Endothelial cell of umbilical vein (primary cell): ENCODE data around the gene MAML2. TPM values are rescaled to one million over a fixed set of nuclear protein-coding genes. Genes with fewer than 3 reads are reported as not detected.

Experiments
- BruUV-seq: library from RNA; stranded (reverse); fragments of 400-500 nt; replicated peaks from 2 replicates; lab custom pipeline; 2021; lab: Mats Ljungman, UMichigan
- CTCF ChIA-PET: fragments of 300-600, 350-600 bp; sonication (Branson Sonifier 250); formaldehyde crosslinking; loops from one replicate; lab custom pipeline; 2021; ENCODE audit warnings: antibody characterized with exemption, inconsistent platforms; lab: Charles Lee
- POLR2A ChIA-PET: fragments of 300-600, 350-600 bp; sonication (Branson Sonifier 250); formaldehyde crosslinking; loops from one replicate; lab custom pipeline; 2021; ENCODE audit warnings: antibody characterized with exemption, inconsistent platforms; lab: Charles Lee
- DNase-seq: peaks from one replicate; pipeline ENCODE4 v3.0.0-alpha.2; 2011; ENCODE audit warnings: low read depth, low spot score
- FAIRE-seq: peaks from 2 replicates; lab custom pipeline; 2011; peaks lifted over from hg19 to GRCh38; lab: Jason Lieb, UNC
- H2AFZ ChIP-seq: 2 replicates; pipeline ENCODE4 v1.6.0; 2012; ENCODE audit warnings: low read depth, low read length, control low read depth, inconsistent platforms
- H3K27ac ChIP-seq: 2 replicates; pipeline ENCODE4 v1.5.1; 2011; ENCODE audit warnings: low read depth, mild to moderate bottlenecking, control low read depth, low read length, moderate library complexity; ENCODE audit not compliant: insufficient read depth
- H3K27me3 ChIP-seq, 2 experiments: 2 replicates each; pipeline versions ENCODE4 v1.6.0 to v1.6.1; 2011; ENCODE audit warnings: low read length in 2 of 2, mixed read lengths in 1 of 2; ENCODE audit not compliant: control insufficient read depth in 2 of 2, insufficient read depth in 2 of 2
- H3K36me3 ChIP-seq, 2 experiments: 2 replicates in 1 of 2; 3 replicates in 1 of 2; pipeline ENCODE4 v1.5.1; 2011; ENCODE audit warnings: low read length in 2 of 2, mild to moderate bottlenecking in 1 of 2, moderate library complexity in 1 of 2; ENCODE audit not compliant: control insufficient read depth in 2 of 2, insufficient read depth in 2 of 2; ENCODE audit errors: extremely low read depth in 1 of 2
- H3K4me1 ChIP-seq: 3 replicates; pipeline ENCODE4 v1.5.1; 2011; ENCODE audit warnings: mild to moderate bottlenecking, low read length; ENCODE audit not compliant: control insufficient read depth, insufficient read depth; ENCODE audit errors: extremely low read depth
- H3K4me2 ChIP-seq: 2 replicates; pipeline ENCODE4 v1.6.1; 2011; ENCODE audit warnings: low read length, control low read depth, mixed read lengths; ENCODE audit not compliant: insufficient read depth
- H3K4me3 ChIP-seq, 3 experiments: fragments of 200-600 bp in 1 of 3; sonication (generic), shearing (Covaris generic) in 1 of 3; replicated peaks in 1 of 3; 2 replicates each; pipeline ENCODE4 v1.5.1; 2011 to 2016; ENCODE audit warnings: control low read depth in 3 of 3, low read length in 3 of 3, mild to moderate bottlenecking in 2 of 3, inconsistent platforms in 1 of 3, low read depth in 1 of 3, moderate library complexity in 1 of 3; ENCODE audit not compliant: insufficient read depth in 1 of 3
- H3K79me2 ChIP-seq: 2 replicates; pipeline ENCODE4 v1.6.0; 2012; ENCODE audit warnings: low read length, inconsistent platforms; ENCODE audit not compliant: control insufficient read depth, insufficient read depth
- H3K9ac ChIP-seq: replicated peaks from 2 replicates; pipeline ENCODE3; 2011; ENCODE audit warnings: low read length, control low read depth; ENCODE audit not compliant: insufficient read depth; ENCODE audit errors: extremely low read depth
- H3K9me1 ChIP-seq: replicated peaks from 3 replicates; pipeline ENCODE4 v1.6.0; 2011; ENCODE audit warnings: mild to moderate bottlenecking, low read length; ENCODE audit not compliant: control insufficient read depth, insufficient read depth; ENCODE audit errors: extremely low read depth
- H3K9me3 ChIP-seq: replicated peaks from 2 replicates; pipeline ENCODE4 v1.5.1; 2012; ENCODE audit warnings: low read length, inconsistent platforms; ENCODE audit not compliant: control insufficient read depth, insufficient read depth
- H4K20me1 ChIP-seq: replicated peaks from 2 replicates; pipeline ENCODE3; 2011; ENCODE audit warnings: mild to moderate bottlenecking, low read length; ENCODE audit not compliant: control insufficient read depth, insufficient read depth; ENCODE audit errors: extremely low read depth
- EZH2 ChIP-seq: IDR thresholded peaks from 2 replicates; pipeline ENCODE4 v1.6.1; 2012; ENCODE audit warnings: borderline replicate concordance, low read depth, mild to moderate bottlenecking, moderate library complexity, low read length, inconsistent platforms; ENCODE audit not compliant: severe bottlenecking
- FOS ChIP-seq: IDR thresholded peaks from 2 replicates; pipeline ENCODE4 v1.6.1; 2011; ENCODE audit warnings: mild to moderate bottlenecking, low read length, moderate library complexity, borderline replicate concordance; ENCODE audit not compliant: insufficient read depth
- GATA2 ChIP-seq: IDR thresholded peaks from 2 replicates; pipeline ENCODE4 v1.7.0; 2011; ENCODE audit warnings: low read depth, mild to moderate bottlenecking, moderate library complexity, mixed read lengths, low read length; ENCODE audit not compliant: insufficient read length, insufficient read depth
- JUN ChIP-seq: IDR thresholded peaks from 2 replicates; pipeline ENCODE4 v1.6.1; 2011; ENCODE audit warnings: borderline replicate concordance, low read depth; ENCODE audit not compliant: insufficient read length, insufficient read depth
- MAX ChIP-seq: IDR thresholded peaks from 2 replicates; pipeline ENCODE4 v1.6.1; 2011; ENCODE audit not compliant: insufficient read depth, insufficient read length
- MYC ChIP-seq: IDR thresholded peaks from one replicate; pipeline ENCODE4 v1.6.1; 2011; ENCODE audit warnings: mild to moderate bottlenecking, low read depth, low read length
- POLR2A ChIP-seq: IDR thresholded peaks from 2 replicates; pipeline ENCODE4 v1.6.1; 2012; ENCODE audit warnings: low read depth, mild to moderate bottlenecking, control low read depth, low read length
- POLR2AphosphoS5 ChIP-seq: IDR thresholded peaks from 2 replicates; pipeline ENCODE4 v1.6.1; 2012; ENCODE audit warnings: low read depth, mild to moderate bottlenecking, control low read depth, low read length, moderate library complexity; ENCODE audit not compliant: insufficient read depth
- dilution Hi-C: fragments of 300-500 bp; cut with MboI; formaldehyde crosslinking; loops from one replicate; pipeline ENCODE4 v1.15.0; 2019; ENCODE audit warnings: low sequenced_read_pairs; ENCODE audit not compliant: extremely low pct_ligation_motif_present
- intact Hi-C: fragments of 100-400 bp; cut with micrococcal nuclease; formaldehyde crosslinking; loops from one replicate; pipeline ENCODE4 v1.10.0; 2022
- polyA plus RNA-seq, 4 experiments: library from polyadenylated mRNA; depleted of rRNA in 3 of 4; stranded (reverse) in 3 of 4; unstranded in 1 of 4; fragments of >200 nt; gene quantifications; 2 replicates each; pipeline versions ENCODE4 v1.2.1 to v1.2.3, GENCODE V29; 2011 to 2012; ENCODE audit warnings: missing spikeins in 1 of 4
- total RNA-seq: library from RNA; stranded (reverse); gene quantifications from 2 replicates; pipeline ENCODE4 v1.2.3, GENCODE V29; 2021
- TF ChIP-seq, protein P1 (sequence below), 2 donors: IDR thresholded peaks; 1 replicate in 1 of 2; 2 replicates in 1 of 2; pipeline ENCODE4 v1.5.1; 2011; ENCODE audit warnings: low read length in 2 of 2, mild to moderate bottlenecking in 2 of 2, moderate library complexity in 2 of 2, control low read depth in 1 of 2, inconsistent platforms in 1 of 2, low read depth in 1 of 2; ENCODE audit not compliant: insufficient read depth in 1 of 2; ENCODE audit errors: extremely low read depth in 1 of 2

MAML2 gene
- total and polyA plus RNA-seq, 2 donors (not counting 3 experiments of a cell fraction or from before 2014, with no cell fraction given) = 12.4 to 16.8 TPM

DNA sequence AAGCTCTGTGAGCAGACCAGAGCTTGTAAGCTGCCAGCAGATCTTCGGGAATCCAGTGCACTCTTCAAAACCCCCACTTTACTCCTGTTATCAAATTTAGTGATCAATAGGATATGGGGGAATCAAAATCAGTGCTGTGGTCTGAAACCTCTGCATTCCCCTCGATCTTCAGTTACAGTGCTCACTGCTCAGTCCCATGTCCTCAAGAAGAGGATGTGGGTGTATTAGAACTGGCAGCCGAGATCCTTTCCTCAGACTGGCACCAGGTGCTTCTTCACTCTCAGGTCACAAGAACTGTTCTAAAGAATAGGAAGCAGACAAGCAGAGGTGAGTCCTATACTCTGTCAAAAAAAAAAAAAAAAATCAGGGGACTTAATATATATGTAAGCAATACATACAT lies 15.3 kb upstream of the MAML2 start:
- no peak overlapping the region for H2AFZ ChIP-seq
- H3K4me3 ChIP-seq = no peak overlapping the region
- H4K20me1 ChIP-seq = no peaks in the 10 kb centered on the region
- H3K79me2 ChIP-seq = no peaks in the 10 kb centered on the region
- ChIA-PET POLR2A (interaction anchor here (0.6 kb wide), 1 partner anchor 302 kb away, joined by 3 read pairs; no protein-coding TSS in a partner anchor), CTCF (no interaction called here)
- dilution Hi-C loops = no loop called here
- FAIRE-seq (no peak), DNase-seq (no peak)
- no peak overlapping the region for H3K9ac ChIP-seq
- no peaks in the 10 kb centered on the region for H3K27me3 ChIP-seq
- BruUV-seq = no TSS peak
- no peaks in the 10 kb centered on the region for H3K9me3 ChIP-seq
- peaks cover 2% of the 10 kb centered on the region in 2 experiments for H3K36me3 ChIP-seq
- no peak overlapping the region for H3K27ac ChIP-seq
- H3K4me1 ChIP-seq = no peaks in the 10 kb centered on the region
- no peak overlapping the region for H3K4me2 ChIP-seq
- H3K9me1 ChIP-seq = no peaks in the 10 kb centered on the region
- intact Hi-C loops = no loop called here
- TF ChIP-seq POLR2A (no peak), GATA2 (no peak), EZH2 (no peak)

DNA sequence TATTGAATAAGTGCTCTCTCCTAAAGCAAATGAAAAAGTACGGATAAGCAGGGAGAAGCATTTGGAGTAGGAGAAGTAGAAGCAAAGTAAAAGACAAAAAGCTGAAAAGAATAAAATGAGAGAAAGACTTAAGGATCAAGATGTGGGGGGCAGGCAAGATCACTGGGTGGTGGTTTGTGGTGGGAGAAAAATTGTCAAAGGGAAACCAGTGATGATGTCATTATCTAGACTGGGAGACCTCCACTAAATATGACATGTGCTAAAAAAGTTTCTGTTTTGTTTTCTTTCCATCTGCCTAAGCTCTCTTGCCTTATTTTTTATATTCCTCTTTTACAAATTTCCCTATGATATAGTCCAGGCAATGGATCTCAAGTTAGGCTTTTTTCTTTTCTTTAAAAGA lies 14.8 kb upstream of the MAML2 start:
- H2AFZ ChIP-seq = no peak overlapping the region
- no peak for DNase-seq
- TF ChIP-seq POLR2A (no peak), JUN (no peak), FOS (no peak), MAX (no peak), GATA2 (no peak), MYC (no peak), EZH2 (no peak), POLR2AphosphoS5 (no peak)
- TF ChIP-seq, protein P1, sequence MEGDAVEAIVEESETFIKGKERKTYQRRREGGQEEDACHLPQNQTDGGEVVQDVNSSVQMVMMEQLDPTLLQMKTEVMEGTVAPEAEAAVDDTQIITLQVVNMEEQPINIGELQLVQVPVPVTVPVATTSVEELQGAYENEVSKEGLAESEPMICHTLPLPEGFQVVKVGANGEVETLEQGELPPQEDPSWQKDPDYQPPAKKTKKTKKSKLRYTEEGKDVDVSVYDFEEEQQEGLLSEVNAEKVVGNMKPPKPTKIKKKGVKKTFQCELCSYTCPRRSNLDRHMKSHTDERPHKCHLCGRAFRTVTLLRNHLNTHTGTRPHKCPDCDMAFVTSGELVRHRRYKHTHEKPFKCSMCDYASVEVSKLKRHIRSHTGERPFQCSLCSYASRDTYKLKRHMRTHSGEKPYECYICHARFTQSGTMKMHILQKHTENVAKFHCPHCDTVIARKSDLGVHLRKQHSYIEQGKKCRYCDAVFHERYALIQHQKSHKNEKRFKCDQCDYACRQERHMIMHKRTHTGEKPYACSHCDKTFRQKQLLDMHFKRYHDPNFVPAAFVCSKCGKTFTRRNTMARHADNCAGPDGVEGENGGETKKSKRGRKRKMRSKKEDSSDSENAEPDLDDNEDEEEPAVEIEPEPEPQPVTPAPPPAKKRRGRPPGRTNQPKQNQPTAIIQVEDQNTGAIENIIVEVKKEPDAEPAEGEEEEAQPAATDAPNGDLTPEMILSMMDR (IDR thresholded peaks at IDR 0.05; ENCODE audit: extremely low read depth in 1 of 2, insufficient read depth in 1 of 2, low read depth in 1 of 2, low read length in 2 of 2) = no peak
- no peak overlapping the region for H3K9ac ChIP-seq
- no peaks in the 10 kb centered on the region for H3K9me3 ChIP-seq
- dilution Hi-C loops = no loop called here
- no peaks in the 10 kb centered on the region for H3K27me3 ChIP-seq
- no TSS peak for BruUV-seq
- ChIA-PET POLR2A (no interaction called here), CTCF (no interaction called here)
- no peak overlapping the region for H3K4me2 ChIP-seq
- peaks cover 2% of the 10 kb centered on the region in 2 experiments for H3K36me3 ChIP-seq
- no peaks in the 10 kb centered on the region for H3K79me2 ChIP-seq
- H3K27ac ChIP-seq = no peak overlapping the region
- intact Hi-C loops = no loop called here
- no peaks in the 10 kb centered on the region for H3K4me1 ChIP-seq
- no peak for FAIRE-seq
- no peaks in the 10 kb centered on the region for H3K9me1 ChIP-seq
- H3K4me3 ChIP-seq = no peak overlapping the region
- H4K20me1 ChIP-seq = no peaks in the 10 kb centered on the region
